ENCODE results near the gene TIMP4.

- TF ChIP-seq POLR2A (IDR thresholded peaks at IDR 0.05), result no peak
- no peak for TF ChIP-seq CTCF (IDR thresholded peaks at IDR 0.05)
- TF ChIP-seq POLR2AphosphoS5 (IDR thresholded peaks at IDR 0.05), result no peak
These were observed 29.0 kb upstream of the TIMP4 start for GRCh38 chr3:12187448-12188327.

Measured in transverse colon (tissue), 4 donors.